OCI-LY7 (cell line): ENCODE data around the gene FARSA.

Experiments used
- CTCF ChIP-seq: fragments of 200-600 bp; sonication (generic); conservative IDR thresholded peaks from 2 replicates; pipeline ENCODE4 v1.5.1; 2014; ENCODE audit warnings: mild to moderate bottlenecking, antibody characterized with exemption, low read length, moderate library complexity, mixed read lengths
- EZH2phosphoT487 ChIP-seq: fragments of 200-600 bp; sonication (generic); IDR thresholded peaks from 2 replicates; pipeline ENCODE4 v1.6.1; 2018; ENCODE audit warnings: low read depth, borderline replicate concordance, mild to moderate bottlenecking, mixed run types, antibody characterized with exemption, low read length, moderate library complexity, mixed read lengths

GRCh38 chr19:12891553-12892021 is 41.9 kb downstream of the FARSA start:
- TF ChIP-seq CTCF (no peak), EZH2phosphoT487 (no peak)
